Gastroesophageal sphincter (tissue), 4 donors: ENCODE results near the gene CPA2. TPM values are rescaled to one million over a fixed set of nuclear protein-coding genes. Genes with fewer than 3 reads are reported as not detected.

ENCODE experiments used
- ATAC-seq: fragments of 150-250 bp; one replicate; pipeline ENCODE4 v1.9.1; 2016; ENCODE audit warnings: mild to moderate bottlenecking, moderate library complexity
- H3K27ac ChIP-seq, 4 donors: fragments of 200-600 bp; sonication (generic) in 3 of 4; 1 replicate in 3 of 4; 2 replicates in 1 of 4; pipeline ENCODE4 v1.5.1; 2016 to 2019
- H3K27me3 ChIP-seq: fragments of 200-600 bp; sonication (generic); one replicate; pipeline ENCODE4 v1.5.1; 2019
- H3K36me3 ChIP-seq, 2 donors: fragments of 200-600 bp; sonication (generic); one replicate each; pipeline ENCODE4 v1.5.1; 2019; ENCODE audit warnings: control low read depth in 1 of 2
- H3K4me1 ChIP-seq, 3 donors: fragments of 200-600 bp; sonication (generic); 1 replicate in 2 of 3; 2 replicates in 1 of 3; pipeline ENCODE4 v1.5.1; 2016 to 2019; ENCODE audit warnings: control low read depth in 2 of 3
- H3K4me3 ChIP-seq, 2 donors: fragments of 200-600 bp; sonication (generic); one replicate each; pipeline ENCODE4 v1.5.1; 2019; ENCODE audit warnings: mild to moderate bottlenecking in 1 of 2, moderate library complexity in 1 of 2
- H3K9me3 ChIP-seq, 3 donors: fragments of 200-600 bp; sonication (generic); one replicate each; pipeline ENCODE4 v1.5.1; 2017 to 2019; ENCODE audit warnings: control low read depth in 2 of 3
- EP300 ChIP-seq: sonication (generic); formaldehyde crosslinking; IDR thresholded peaks from one replicate; pipeline ENCODE4 v1.6.1; 2017; ENCODE audit warnings: antibody characterized with exemption, mild to moderate bottlenecking
- POLR2A ChIP-seq, 2 donors: fragments of 450-650 bp; IDR thresholded peaks; one replicate each; pipeline ENCODE4 v1.6.1; 2017; ENCODE audit warnings: antibody characterized with exemption in 2 of 2, mild to moderate bottlenecking in 2 of 2, moderate library complexity in 1 of 2
- POLR2AphosphoS5 ChIP-seq: sonication (generic); formaldehyde crosslinking; IDR thresholded peaks from one replicate; pipeline ENCODE4 v1.6.1; 2017; ENCODE audit warnings: antibody characterized with exemption
- WGBS, 2 donors: methylation state at CpG; one replicate each; pipeline ENCODE4 v1.1.5; 2018; ENCODE audit warnings: low coverage in 1 of 2; 5-methylcytosine and 5-hydroxymethylcytosine counted together
- total RNA-seq, 4 donors: library from RNA; depleted of rRNA; stranded (reverse); fragments of >200 nt; gene quantifications; one replicate each; pipeline ENCODE4 v1.1.0, GENCODE V29; 2016
- TF ChIP-seq, protein P1 (sequence below), 4 experiments: fragments of 200-600 bp in 2 of 4; fragments of 450-650 bp in 2 of 4; sonication (generic) in 1 of 4; IDR thresholded peaks; one replicate each; pipeline ENCODE4 v1.5.1; 2017 to 2019; ENCODE audit warnings: antibody characterized with exemption in 4 of 4, mild to moderate bottlenecking in 2 of 4, moderate library complexity in 2 of 4

Gene CPA2
- total RNA-seq, 4 donors from 2014 or later: not detected

DNA sequence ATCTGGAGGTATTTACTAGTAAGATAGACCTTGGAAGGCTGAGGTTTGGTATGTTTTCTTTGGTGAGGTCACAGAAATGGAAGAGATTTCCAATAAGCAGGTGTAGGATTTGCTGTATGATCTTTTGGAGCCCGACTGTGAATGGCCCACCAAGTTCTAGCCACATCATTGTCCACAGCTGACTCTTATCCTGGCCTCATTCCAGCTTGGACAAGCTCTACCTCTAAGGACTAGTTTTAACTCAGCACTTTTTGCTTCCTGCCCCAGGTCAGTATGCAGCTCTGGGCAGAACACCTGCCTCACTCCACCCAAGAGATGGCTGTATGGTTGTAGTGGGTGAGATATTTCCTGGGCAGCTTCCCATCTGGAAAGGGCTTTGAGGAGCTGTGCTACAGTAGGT is 20.2 kb downstream of the CPA2 start:
- no peaks in the 10 kb centered on the region for H3K4me1 ChIP-seq
- no peak for TF ChIP-seq POLR2AphosphoS5
- TF ChIP-seq, protein P1, sequence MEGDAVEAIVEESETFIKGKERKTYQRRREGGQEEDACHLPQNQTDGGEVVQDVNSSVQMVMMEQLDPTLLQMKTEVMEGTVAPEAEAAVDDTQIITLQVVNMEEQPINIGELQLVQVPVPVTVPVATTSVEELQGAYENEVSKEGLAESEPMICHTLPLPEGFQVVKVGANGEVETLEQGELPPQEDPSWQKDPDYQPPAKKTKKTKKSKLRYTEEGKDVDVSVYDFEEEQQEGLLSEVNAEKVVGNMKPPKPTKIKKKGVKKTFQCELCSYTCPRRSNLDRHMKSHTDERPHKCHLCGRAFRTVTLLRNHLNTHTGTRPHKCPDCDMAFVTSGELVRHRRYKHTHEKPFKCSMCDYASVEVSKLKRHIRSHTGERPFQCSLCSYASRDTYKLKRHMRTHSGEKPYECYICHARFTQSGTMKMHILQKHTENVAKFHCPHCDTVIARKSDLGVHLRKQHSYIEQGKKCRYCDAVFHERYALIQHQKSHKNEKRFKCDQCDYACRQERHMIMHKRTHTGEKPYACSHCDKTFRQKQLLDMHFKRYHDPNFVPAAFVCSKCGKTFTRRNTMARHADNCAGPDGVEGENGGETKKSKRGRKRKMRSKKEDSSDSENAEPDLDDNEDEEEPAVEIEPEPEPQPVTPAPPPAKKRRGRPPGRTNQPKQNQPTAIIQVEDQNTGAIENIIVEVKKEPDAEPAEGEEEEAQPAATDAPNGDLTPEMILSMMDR (IDR thresholded peaks at IDR 0.05): no peak
- TF ChIP-seq EP300: no peak
- TF ChIP-seq POLR2A (IDR thresholded peaks at IDR 0.05): no peak
- H3K4me3 ChIP-seq: no peak overlapping the region
- WGBS, 2 donors: 17% methylated on average over 1 of the region's 1 CpG; no CpG with 5 or more reads in 1 of the 2 donors
- no peaks in the 10 kb centered on the region for H3K9me3 ChIP-seq
- H3K27ac ChIP-seq: no peak overlapping the region
- ATAC-seq: no peak
- H3K27me3 ChIP-seq: no peaks in the 10 kb centered on the region
- no peaks in the 10 kb centered on the region for H3K36me3 ChIP-seq

- 94 to 100% methylated on average over 1 to 4 of the region's 4 CpGs for WGBS, 2 donors
- no peak for ATAC-seq
- Histone ChIP-seq H3K36me3 (no peaks in the 10 kb centered on the region), H3K27ac (no peak overlapping the region), H3K27me3 (no peaks in the 10 kb centered on the region), H3K4me3 (no peak overlapping the region), H3K9me3 (no peaks in the 10 kb centered on the region), H3K4me1 (no peaks in the 10 kb centered on the region)
- TF ChIP-seq POLR2A (IDR thresholded peaks at IDR 0.05) (no peak), EP300 (no peak), POLR2AphosphoS5 (no peak)
- TF ChIP-seq, protein P1 (IDR thresholded peaks at IDR 0.05): no peak
Measured at GRCh38 chr7:130288168-130288567, 21.5 kb downstream of the CPA2 start.

- no peak overlapping the region for H3K4me3 ChIP-seq
- ATAC-seq: no peak
- no peaks in the 10 kb centered on the region for H3K9me3 ChIP-seq
- TF ChIP-seq POLR2A (IDR thresholded peaks at IDR 0.05) (no peak), POLR2AphosphoS5 (no peak), EP300 (no peak)
- TF ChIP-seq, protein P1 (IDR thresholded peaks at IDR 0.05): no peak
- no peaks in the 10 kb centered on the region for H3K36me3 ChIP-seq
- WGBS, 2 donors: 87 to 88% methylated on average over 3 to 4 of the region's 5 CpGs
- H3K4me1 ChIP-seq: no peaks in the 10 kb centered on the region
- no peaks in the 10 kb centered on the region for H3K27me3 ChIP-seq
- H3K27ac ChIP-seq: no peak overlapping the region
Measured at GRCh38 chr7:130288829-130289228, 22.2 kb downstream of the CPA2 start.

DNA sequence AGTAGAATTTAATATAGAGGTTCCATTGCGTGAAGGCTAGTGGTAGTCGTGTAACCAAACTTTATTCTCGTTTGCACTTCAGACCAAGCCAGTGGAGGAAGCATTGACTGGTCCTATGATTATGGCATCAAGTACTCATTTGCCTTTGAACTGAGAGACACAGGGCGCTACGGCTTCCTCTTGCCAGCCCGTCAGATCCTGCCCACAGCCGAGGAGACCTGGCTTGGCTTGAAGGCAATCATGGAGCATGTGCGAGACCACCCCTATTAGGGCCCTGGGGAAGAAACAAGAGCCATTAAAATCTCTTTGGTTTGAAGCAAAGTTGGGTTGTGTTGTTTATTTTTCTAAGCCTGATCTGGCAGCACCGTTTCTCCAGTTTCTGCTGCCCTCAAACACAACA is 22.8 kb downstream of the CPA2 start:
- no peaks in the 10 kb centered on the region for H3K27me3 ChIP-seq
- 87 to 94% methylated on average over 4 to 8 of the region's 9 CpGs for WGBS, 2 donors

GRCh38 chr7:130290745-130291144 is 24.1 kb downstream of the CPA2 start:
- no peaks in the 10 kb centered on the region for H3K4me1 ChIP-seq
- no peak overlapping the region for H3K27ac ChIP-seq
- no peak overlapping the region for H3K4me3 ChIP-seq
- H3K27me3 ChIP-seq: no peaks in the 10 kb centered on the region
- no peaks in the 10 kb centered on the region for H3K36me3 ChIP-seq
- 88 to 94% methylated on average over 4 to 5 of the region's 6 CpGs for WGBS, 2 donors
- no peaks in the 10 kb centered on the region for H3K9me3 ChIP-seq
- no peak for ATAC-seq
- TF ChIP-seq, protein P1 (IDR thresholded peaks at IDR 0.05): no peak
- no peak for TF ChIP-seq EP300
- TF ChIP-seq POLR2A (IDR thresholded peaks at IDR 0.05): no peak
- TF ChIP-seq POLR2AphosphoS5: no peak

More for the DNA sequence above, 22.8 kb downstream of the CPA2 start:
- H3K36me3 ChIP-seq: no peaks in the 10 kb centered on the region
- H3K9me3 ChIP-seq: no peaks in the 10 kb centered on the region
- no peak for ATAC-seq
- H3K4me3 ChIP-seq: no peak overlapping the region
- TF ChIP-seq POLR2A (IDR thresholded peaks at IDR 0.05) (no peak), EP300 (no peak), POLR2AphosphoS5 (no peak)
- TF ChIP-seq, protein P1 (IDR thresholded peaks at IDR 0.05): no peak
- H3K4me1 ChIP-seq: no peaks in the 10 kb centered on the region
- no peak overlapping the region for H3K27ac ChIP-seq
